SK-N-SH (cell line): ENCODE measurements around the gene NOTCH1. TPM values are rescaled to one million over a fixed set of nuclear protein-coding genes. Genes with fewer than 3 reads are reported as not detected.

ENCODE experiments used
- CTCF ChIA-PET: fragments of 300-600, 350-600 bp; formaldehyde crosslinking; extraction: SDS; loops from one replicate; lab custom pipeline; 2021; lab: Yijun Ruan, JAX
- POLR2A ChIA-PET: fragments of 350-600 bp; sonication (Branson Sonifier 250); formaldehyde crosslinking; extraction: SDS; loops from one replicate; lab custom pipeline; 2020; ENCODE audit warnings: antibody characterized with exemption, inconsistent platforms; lab: Yijun Ruan, JAX
- DNase-seq: peaks from one replicate; pipeline ENCODE4 v3.0.0; 2012
- H2AFZ ChIP-seq: fragments of 200-600 bp; sonication (generic); 2 replicates; pipeline ENCODE4 v1.8.1; 2016; ENCODE audit warnings: antibody characterized with exemption, mild to moderate bottlenecking, low read depth
- H3F3A ChIP-seq: fragments of 200-600 bp; sonication (generic); replicated peaks from 2 replicates; pipeline ENCODE3; 2016; ENCODE audit warnings: antibody characterized with exemption, mild to moderate bottlenecking; ENCODE audit not compliant: insufficient read depth
- H3K27ac ChIP-seq, 2 experiments: fragments of 200-500 bp in 1 of 2; fragments of 200-600 bp in 1 of 2; sonication (Bioruptor generic) in 1 of 2; sonication (generic), shearing (Covaris generic) in 1 of 2; 2 replicates each; pipeline versions ENCODE4 v1.5.1 to v1.6.1; 2014 to 2016; ENCODE audit warnings: low read depth in 2 of 2, inconsistent platforms in 1 of 2, low read length in 1 of 2, mild to moderate bottlenecking in 1 of 2, mixed read lengths in 1 of 2
- H3K27me3 ChIP-seq: fragments of 200-600 bp; sonication (generic), shearing (Covaris generic); 2 replicates; pipeline ENCODE4 v1.6.1; 2016; ENCODE audit warnings: mixed run types; ENCODE audit not compliant: insufficient read depth
- H3K36me3 ChIP-seq, 2 experiments: fragments of 200-500 bp in 1 of 2; fragments of 200-600 bp in 1 of 2; sonication (Bioruptor generic) in 1 of 2; sonication (generic) in 1 of 2; replicated peaks in 1 of 2; 2 replicates each; pipeline versions ENCODE3 to v1.5.1; 2014 to 2016; ENCODE audit warnings: low read length in 1 of 2, mild to moderate bottlenecking in 1 of 2; ENCODE audit not compliant: insufficient read depth in 2 of 2, control insufficient read depth in 1 of 2
- H3K4me1 ChIP-seq, 2 experiments: fragments of 200-500 bp in 1 of 2; fragments of 200-600 bp in 1 of 2; sonication (Bioruptor generic) in 1 of 2; sonication (generic), shearing (Covaris generic) in 1 of 2; 2 replicates each; pipeline versions ENCODE4 v1.5.1 to v1.6.1; 2014 to 2016; ENCODE audit warnings: low read depth in 1 of 2, low read length in 1 of 2, mixed run types in 1 of 2; ENCODE audit not compliant: insufficient read depth in 2 of 2, control insufficient read depth in 1 of 2
- H3K4me2 ChIP-seq: fragments of 200-600 bp; sonication (generic), shearing (Covaris generic); 2 replicates; pipeline ENCODE4 v1.6.1; 2017; ENCODE audit warnings: mixed run types
- H3K4me3 ChIP-seq, 2 experiments: fragments of 200-500 bp in 1 of 2; fragments of 200-600 bp in 1 of 2; sonication (Bioruptor generic) in 1 of 2; sonication (generic), shearing (Covaris generic) in 1 of 2; 2 replicates each; pipeline versions ENCODE4 v1.5.1 to v1.8.1; 2014 to 2016; ENCODE audit warnings: low read depth in 2 of 2, inconsistent platforms in 1 of 2, low read length in 1 of 2, mild to moderate bottlenecking in 1 of 2, mixed read lengths in 1 of 2, moderate library complexity in 1 of 2
- H3K79me2 ChIP-seq: fragments of 200-600 bp; sonication (generic); 2 replicates; pipeline ENCODE4 v1.8.1; 2017; ENCODE audit warnings: mild to moderate bottlenecking; ENCODE audit not compliant: insufficient read depth
- H3K9ac ChIP-seq: fragments of 200-600 bp; sonication (generic); 2 replicates; pipeline ENCODE4 v1.6.1; 2017; ENCODE audit warnings: mixed run types
- H3K9me2 ChIP-seq: fragments of 200-600 bp; sonication (generic); 2 replicates; pipeline ENCODE4 v1.6.1; 2017; ENCODE audit warnings: mixed run types
- H3K9me3 ChIP-seq: fragments of 200-600 bp; sonication (generic); 2 replicates; pipeline ENCODE4 v1.6.1; 2017; ENCODE audit warnings: mixed run types, mild to moderate bottlenecking, moderate library complexity
- H4K20me1 ChIP-seq: fragments of 200-600 bp; sonication (generic); 2 replicates; pipeline ENCODE4 v1.6.1; 2017; ENCODE audit warnings: mild to moderate bottlenecking, mixed run types; ENCODE audit not compliant: insufficient read depth
- ELF1 ChIP-seq: IDR thresholded peaks from 2 replicates; pipeline ENCODE4 v1.4.0; 2012
- EP300 ChIP-seq, 2 experiments: IDR thresholded peaks; 2 replicates each; pipeline versions ENCODE4 v1.4.0 to v1.6.1; 2012; ENCODE audit warnings: borderline replicate concordance in 1 of 2, low read depth in 1 of 2, low read length in 1 of 2
- FOXJ3 ChIP-seq: sonication (generic); formaldehyde crosslinking; IDR thresholded peaks from 2 replicates; pipeline ENCODE4 v1.5.1; 2020; ENCODE audit warnings: mild to moderate bottlenecking, missing genetic modification reagents
- FOXM1 ChIP-seq: IDR thresholded peaks from 2 replicates; pipeline ENCODE4 v1.4.0; 2012; ENCODE audit warnings: low read depth, mild to moderate bottlenecking
- GABPA ChIP-seq: IDR thresholded peaks from 2 replicates; pipeline ENCODE4 v1.4.0; 2012; ENCODE audit warnings: low read depth, mild to moderate bottlenecking
- JUND ChIP-seq: IDR thresholded peaks from 2 replicates; pipeline ENCODE4 v1.4.0; 2012
- MEF2A ChIP-seq: IDR thresholded peaks from 2 replicates; pipeline ENCODE4 v1.4.0; 2012; ENCODE audit warnings: low read depth, borderline replicate concordance
- MXI1 ChIP-seq: IDR thresholded peaks from 2 replicates; pipeline ENCODE4 v1.6.1; 2012; ENCODE audit warnings: mild to moderate bottlenecking, low read depth, low read length, improper control_type of control experiment
- NFIC ChIP-seq: IDR thresholded peaks from 2 replicates; pipeline ENCODE4 v1.4.0; 2012; ENCODE audit warnings: borderline replicate concordance
- NRF1 ChIP-seq: IDR thresholded peaks from 2 replicates; pipeline ENCODE4 v1.6.1; 2012; ENCODE audit warnings: low read depth, mild to moderate bottlenecking, low read length
- POLR2AphosphoS5 ChIP-seq: IDR thresholded peaks from 2 replicates; pipeline ENCODE4 v1.6.1; 2012; ENCODE audit warnings: low read depth, low read length
- RCOR1 ChIP-seq: fragments of 150-350 bp; IDR thresholded peaks from 2 replicates; pipeline ENCODE4 v1.6.1; 2017; ENCODE audit warnings: antibody characterized with exemption, low read length
- RFX5 ChIP-seq: IDR thresholded peaks from 2 replicates; pipeline ENCODE4 v1.6.1; 2012; ENCODE audit warnings: mild to moderate bottlenecking, improper control_type of control experiment, low read length
- SIN3A ChIP-seq: IDR thresholded peaks from 2 replicates; pipeline ENCODE4 v1.6.1; 2012; ENCODE audit warnings: low read depth, mild to moderate bottlenecking, low read length, moderate library complexity, borderline replicate concordance
- TEAD4 ChIP-seq: IDR thresholded peaks from 2 replicates; pipeline ENCODE4 v1.4.0; 2012; ENCODE audit warnings: mild to moderate bottlenecking, borderline replicate concordance; ENCODE audit not compliant: insufficient read depth
- WGBS: methylation state at CpG from one replicate; pipeline ENCODE4 v1.1.6; 2017; ENCODE audit warnings: low lambda C conversion rate; 5-methylcytosine and 5-hydroxymethylcytosine counted together
- polyA plus RNA-seq, 3 experiments: library from polyadenylated mRNA; depleted of rRNA; stranded (reverse); fragments of >200 nt; gene quantifications; 2 replicates each; pipeline ENCODE4 v1.2.3, GENCODE V29; 2012
- TF ChIP-seq, protein P1 (sequence below): fragments of 150-350 bp; IDR thresholded peaks from 2 replicates; pipeline ENCODE4 v1.6.1; 2016; ENCODE audit warnings: mild to moderate bottlenecking, low read depth, low read length
- TF ChIP-seq, protein P2 (sequence below): IDR thresholded peaks from 2 replicates; pipeline ENCODE4 v1.4.0; 2012; ENCODE audit warnings: low read depth, borderline replicate concordance
- TF ChIP-seq, protein P3 (sequence below): IDR thresholded peaks from 2 replicates; pipeline ENCODE4; 2012

NOTCH1 gene
- polyA plus RNA-seq, 1 of the 3 experiments (the other 2 are of a cell fraction) = 6.6 TPM

DNA sequence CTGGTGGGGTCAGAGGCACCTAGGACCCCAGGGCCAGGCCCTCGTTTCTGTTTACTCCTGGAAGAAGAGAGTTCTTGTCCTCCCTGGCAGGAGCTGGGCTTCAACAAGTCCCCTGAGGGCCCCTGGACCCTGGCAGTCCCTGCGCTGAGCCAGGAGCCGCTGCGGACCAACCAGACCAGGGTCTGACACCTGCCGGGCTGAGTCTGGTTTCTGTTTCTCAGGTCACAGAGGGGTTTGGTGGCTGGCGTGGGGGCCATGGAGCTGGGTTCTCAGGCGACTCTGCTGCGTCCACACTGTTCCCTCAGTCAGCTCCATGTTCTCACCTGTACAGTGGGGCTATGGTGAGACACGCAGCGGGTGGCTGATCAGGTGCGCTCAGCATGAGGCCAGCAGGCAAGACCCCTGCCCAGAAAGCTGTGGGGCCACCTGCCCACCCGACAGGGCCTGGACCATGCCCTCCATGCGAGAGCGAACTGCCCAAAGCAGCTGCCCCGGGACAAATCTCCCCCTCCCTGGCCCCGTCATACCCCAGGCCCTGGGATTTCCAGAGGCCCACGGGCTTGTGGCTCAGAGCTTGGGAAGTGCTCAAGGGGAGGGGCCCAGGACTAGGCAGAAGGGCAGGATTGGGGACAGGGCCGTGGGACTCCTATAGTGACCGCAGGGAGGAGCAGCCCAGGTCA lies 17.9 kb upstream of the NOTCH1 start:
- H2AFZ ChIP-seq = no peak overlapping the region
- H3K9me2 ChIP-seq = no peaks in the 10 kb centered on the region
- H3K36me3 ChIP-seq = no peaks in the 10 kb centered on the region
- H3K4me1 ChIP-seq = peaks cover 9 to 12% of the 10 kb centered on the region in 2 experiments; a peak in 3 of 4 replicates
- TF ChIP-seq POLR2AphosphoS5 (no peak), NFIC (no peak), RCOR1 (no peak), FOXM1 (no peak), FOXJ3 (CRISPR knock-in tag) (no peak), JUND (no peak), TEAD4 (no peak), RFX5 (no peak), SIN3A (no peak), EP300 (IDR thresholded peaks at IDR 0.05; ENCODE audit: borderline replicate concordance in 1 of 2, low read depth in 1 of 2, low read length in 1 of 2) (no peak), ELF1 (no peak), MXI1 (no peak), MEF2A (no peak), GABPA (no peak), NRF1 (no peak)
- TF ChIP-seq, protein P1, sequence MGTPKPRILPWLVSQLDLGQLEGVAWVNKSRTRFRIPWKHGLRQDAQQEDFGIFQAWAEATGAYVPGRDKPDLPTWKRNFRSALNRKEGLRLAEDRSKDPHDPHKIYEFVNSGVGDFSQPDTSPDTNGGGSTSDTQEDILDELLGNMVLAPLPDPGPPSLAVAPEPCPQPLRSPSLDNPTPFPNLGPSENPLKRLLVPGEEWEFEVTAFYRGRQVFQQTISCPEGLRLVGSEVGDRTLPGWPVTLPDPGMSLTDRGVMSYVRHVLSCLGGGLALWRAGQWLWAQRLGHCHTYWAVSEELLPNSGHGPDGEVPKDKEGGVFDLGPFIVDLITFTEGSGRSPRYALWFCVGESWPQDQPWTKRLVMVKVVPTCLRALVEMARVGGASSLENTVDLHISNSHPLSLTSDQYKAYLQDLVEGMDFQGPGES = no peak
- TF ChIP-seq, protein P2, sequence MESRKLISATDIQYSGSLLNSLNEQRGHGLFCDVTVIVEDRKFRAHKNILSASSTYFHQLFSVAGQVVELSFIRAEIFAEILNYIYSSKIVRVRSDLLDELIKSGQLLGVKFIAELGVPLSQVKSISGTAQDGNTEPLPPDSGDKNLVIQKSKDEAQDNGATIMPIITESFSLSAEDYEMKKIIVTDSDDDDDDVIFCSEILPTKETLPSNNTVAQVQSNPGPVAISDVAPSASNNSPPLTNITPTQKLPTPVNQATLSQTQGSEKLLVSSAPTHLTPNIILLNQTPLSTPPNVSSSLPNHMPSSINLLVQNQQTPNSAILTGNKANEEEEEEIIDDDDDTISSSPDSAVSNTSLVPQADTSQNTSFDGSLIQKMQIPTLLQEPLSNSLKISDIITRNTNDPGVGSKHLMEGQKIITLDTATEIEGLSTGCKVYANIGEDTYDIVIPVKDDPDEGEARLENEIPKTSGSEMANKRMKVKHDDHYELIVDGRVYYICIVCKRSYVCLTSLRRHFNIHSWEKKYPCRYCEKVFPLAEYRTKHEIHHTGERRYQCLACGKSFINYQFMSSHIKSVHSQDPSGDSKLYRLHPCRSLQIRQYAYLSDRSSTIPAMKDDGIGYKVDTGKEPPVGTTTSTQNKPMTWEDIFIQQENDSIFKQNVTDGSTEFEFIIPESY = no peak
- TF ChIP-seq, protein P3, sequence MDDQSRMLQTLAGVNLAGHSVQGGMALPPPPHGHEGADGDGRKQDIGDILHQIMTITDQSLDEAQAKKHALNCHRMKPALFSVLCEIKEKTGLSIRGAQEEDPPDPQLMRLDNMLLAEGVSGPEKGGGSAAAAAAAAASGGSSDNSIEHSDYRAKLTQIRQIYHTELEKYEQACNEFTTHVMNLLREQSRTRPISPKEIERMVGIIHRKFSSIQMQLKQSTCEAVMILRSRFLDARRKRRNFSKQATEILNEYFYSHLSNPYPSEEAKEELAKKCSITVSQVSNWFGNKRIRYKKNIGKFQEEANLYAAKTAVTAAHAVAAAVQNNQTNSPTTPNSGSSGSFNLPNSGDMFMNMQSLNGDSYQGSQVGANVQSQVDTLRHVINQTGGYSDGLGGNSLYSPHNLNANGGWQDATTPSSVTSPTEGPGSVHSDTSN = no peak
- no peak overlapping the region for H3K4me2 ChIP-seq
- DNase-seq = no peak
- H3K9ac ChIP-seq = no peak overlapping the region
- no peaks in the 10 kb centered on the region for H3K27me3 ChIP-seq
- no peaks in the 10 kb centered on the region for H3K79me2 ChIP-seq
- H4K20me1 ChIP-seq = no peaks in the 10 kb centered on the region
- no peak overlapping the region for H3K4me3 ChIP-seq
- no peaks in the 10 kb centered on the region for H3K9me3 ChIP-seq
- ChIA-PET CTCF (interaction anchor here (1.0 to 1.4 kb wide), 5 partner anchors 15 to 108 kb away, joined by 3 to 5 read pairs (median 5); no protein-coding TSS in a partner anchor), POLR2A (no interaction called here)
- no peaks in the 10 kb centered on the region for H3F3A ChIP-seq
- 81% methylated on average over 10 of the region's 19 CpGs for WGBS
- no peak overlapping the region for H3K27ac ChIP-seq
